SIG-M5 (cell line): ENCODE measurements around the gene SF3B6.
"Not testable (repeated sequence)": the region's sequence is repeated elsewhere in the genome, so short reads cannot be mapped to it uniquely, and the experiment has no call there.

Source experiments
- DNase-seq: peaks from one replicate; lab custom pipeline; 2025; lab: John Stamatoyannopoulos, UW

Gene SF3B6, protein sequence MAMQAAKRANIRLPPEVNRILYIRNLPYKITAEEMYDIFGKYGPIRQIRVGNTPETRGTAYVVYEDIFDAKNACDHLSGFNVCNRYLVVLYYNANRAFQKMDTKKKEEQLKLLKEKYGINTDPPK

DNA sequence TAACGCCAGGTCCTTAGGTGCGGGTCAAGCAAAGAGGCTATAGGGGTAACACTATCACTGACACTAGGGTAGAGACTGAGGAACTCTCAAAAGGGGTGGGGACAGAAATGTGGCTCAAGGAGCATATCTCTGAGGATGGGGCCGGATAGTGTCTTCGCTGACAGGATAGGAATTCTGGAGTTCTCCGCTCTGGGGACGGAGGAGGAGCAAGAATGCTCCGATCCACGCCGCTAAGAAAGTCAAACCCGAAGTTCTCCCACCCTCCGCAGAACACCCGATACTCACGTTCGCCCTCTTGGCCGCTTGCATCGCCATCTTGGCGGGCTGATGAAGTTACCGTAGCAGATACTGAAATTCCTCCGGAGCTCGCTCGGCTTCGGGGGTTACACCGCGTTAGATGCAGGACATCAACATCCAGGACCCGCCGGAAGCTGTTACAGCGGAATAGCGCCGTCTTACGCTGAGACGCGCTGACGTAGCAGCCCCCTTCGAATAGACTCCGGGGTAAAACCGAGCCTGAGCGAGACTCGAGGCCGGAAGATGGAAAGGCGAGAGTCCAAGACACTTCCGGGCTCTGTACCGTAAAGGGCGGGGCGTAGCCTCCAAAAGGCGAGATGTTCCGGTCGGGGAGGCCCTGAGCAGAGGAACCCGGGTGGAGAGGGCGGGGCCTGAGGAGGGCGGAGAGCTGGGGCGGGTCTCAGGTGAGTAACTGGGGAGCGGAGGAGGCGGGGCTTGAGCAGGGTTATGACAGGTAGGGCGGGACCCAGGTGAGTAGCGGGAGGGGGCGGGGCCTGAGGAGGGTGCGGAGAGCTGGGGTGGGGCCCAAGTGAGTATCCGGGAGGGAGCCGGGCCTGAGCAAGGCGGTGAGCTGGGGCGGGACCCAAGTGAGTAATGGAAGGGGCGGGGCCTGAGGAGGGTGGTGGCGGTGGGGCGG is at the start of gene SF3B6:
Gene SF3B6, minus strand, starts transcription at position 412 of the 934 bp plus-strand sequence. Its CDS starts 97 bp downstream, at position 315.
- DNase-seq, result peak; percentile 88

DNA sequence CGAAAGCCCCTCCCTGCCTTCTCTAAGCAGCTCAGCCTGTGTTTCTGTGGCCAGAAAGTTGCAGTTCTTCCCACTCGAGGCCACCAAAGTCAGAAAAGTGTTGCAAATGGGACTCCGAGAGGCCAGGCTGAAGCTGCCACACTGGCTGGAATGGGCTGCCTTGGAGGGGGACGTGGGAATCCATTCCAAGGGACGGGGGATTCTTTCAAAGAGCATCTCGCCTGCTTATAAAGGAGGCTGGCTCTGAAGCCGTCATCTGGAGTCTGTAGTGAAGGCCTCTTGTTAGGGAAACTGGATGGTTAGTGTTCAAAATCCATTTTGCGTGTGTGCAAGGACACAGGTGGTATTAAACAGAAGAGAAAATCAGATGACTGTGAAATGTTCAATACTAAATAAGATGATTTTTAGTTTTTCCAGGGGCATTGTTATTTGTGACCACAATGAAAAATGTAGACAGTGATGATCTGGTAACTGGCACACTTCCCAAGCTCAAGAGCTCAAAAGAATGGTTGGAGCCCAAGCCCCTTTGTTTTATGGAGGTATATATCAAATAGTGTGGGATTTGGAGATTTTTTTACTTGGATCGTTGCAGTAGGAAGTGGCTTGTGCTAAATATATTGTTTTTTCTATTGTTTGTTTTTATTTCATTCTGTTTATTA is 47.9 kb upstream of the SF3B6 start:
- DNase-seq, result no peak

DNA sequence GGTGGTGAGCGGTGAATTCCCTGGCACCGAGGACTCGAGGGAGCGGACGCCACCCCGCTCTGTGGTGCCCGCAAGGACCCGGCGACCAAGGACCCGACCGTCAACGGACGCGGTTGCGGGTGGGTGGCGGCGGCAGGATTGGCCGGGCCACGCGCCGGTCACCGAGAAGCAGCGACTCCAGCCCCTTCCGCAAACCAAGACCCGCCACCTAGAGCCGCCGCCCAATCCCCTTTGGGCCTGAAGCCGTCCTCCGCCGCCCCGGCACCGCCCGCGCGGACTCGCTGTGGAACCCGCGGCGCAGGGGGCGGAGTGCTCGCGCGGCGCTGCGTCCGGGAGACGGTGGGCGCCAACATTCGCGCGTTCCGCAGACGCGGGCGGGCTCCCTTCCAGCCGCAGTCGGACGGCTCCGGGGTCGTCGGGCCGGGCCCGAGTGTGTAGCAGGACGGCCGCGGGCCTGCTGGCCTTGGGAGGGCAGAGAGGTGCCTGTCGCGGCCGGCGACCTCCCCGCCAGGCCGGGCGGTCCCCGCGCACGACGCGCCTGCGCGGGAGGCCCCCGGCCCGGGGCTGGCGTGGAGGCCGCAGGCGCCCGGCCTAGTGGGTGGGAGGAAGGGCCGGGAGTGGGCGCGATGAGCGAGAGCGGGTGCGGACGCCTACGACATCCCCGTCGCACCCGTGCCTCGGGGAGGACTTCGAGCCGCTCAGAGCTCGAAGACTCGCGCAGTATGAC is 47.2 kb upstream of the SF3B6 start, which contains the start of the genes FAM228B and PFN4:
Gene FAM228B, plus strand, starts transcription at position 275 of the 727 bp plus-strand sequence. CDS start 893 bp downstream, outside the sequence.
Gene PFN4, minus strand, starts transcription at position 140 of the 727 bp plus-strand sequence. CDS start 799 bp downstream, outside the sequence.
- DNase-seq, result no peak

DNA sequence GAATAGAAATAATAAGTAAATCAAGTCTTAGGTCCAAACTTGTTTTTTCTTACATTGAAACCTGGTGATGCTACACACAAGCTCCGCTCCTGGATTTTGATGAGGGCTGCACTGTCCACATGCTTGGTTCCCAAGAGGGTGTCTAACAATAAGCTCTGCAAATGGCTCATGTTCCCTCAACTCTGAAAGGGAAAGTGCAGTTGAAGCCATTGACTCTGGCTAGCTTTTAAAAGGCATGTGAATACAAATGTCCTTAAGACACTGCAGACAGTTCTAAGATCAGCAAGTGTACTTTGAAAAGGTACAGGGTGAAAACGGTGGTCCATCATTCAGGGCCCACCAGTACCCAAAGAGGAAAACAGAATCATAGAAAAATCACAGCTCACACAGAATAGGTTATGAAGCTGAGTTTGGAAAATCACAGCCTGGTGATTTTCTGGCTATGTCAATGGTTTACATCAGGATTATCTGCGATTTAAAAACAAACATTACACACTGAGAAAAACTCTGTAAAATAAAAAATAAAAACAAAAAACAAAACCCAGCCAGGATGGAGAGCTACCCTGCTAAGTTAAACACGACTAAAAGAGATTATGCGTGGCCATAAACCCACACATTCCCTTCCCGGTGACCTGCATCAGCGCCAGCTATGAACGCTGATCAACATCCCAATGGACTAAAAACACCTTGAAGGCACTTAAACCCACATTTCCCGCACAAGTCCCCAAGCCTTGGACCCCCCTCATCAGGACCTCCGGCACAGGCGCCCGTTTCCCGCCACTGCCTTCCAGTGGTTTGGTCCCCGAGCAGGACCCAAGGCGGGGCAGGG is 46.5 kb upstream of the SF3B6 start:
- no peak for DNase-seq

DNA sequence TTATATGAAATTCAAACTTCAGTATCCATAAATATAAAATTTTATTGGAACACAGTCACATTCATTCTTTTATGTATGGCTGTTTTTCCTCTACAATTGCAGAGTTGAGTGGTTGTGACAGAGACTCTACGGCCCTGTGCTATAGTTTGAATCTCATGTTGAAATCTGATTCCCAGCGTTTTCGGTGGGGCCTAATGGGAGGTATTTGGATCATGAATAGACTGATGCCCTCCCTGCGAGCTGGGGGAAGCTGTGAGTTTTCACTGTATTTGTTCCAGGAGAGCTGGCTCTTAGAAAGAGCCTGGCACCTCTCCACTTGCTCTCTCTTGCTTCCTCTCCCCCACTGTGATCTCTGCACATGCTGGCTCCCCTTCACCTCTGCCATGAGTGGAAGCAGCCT is 45.3 kb upstream of the SF3B6 start:
- no peak for DNase-seq

DNA sequence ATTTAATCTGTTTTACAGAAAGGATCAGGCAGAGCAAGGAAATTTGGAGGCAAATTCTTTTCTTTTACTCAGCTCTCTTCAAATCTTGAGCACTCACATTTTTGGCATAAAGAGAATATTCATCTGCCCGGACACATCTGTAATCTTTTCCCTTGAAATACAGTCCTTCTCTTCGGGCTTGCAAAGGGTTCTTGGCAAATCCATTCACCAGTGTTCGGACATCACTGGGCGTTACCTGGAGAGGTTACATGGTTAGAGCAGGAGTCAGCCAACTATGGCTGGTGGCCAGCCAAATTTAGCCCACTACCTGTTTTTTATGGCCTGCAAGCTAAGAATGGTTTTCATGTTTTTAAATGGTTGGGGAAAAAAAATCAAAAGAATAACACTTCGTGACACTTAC is 44.9 kb upstream of the SF3B6 start:
- no peak for DNase-seq

DNA sequence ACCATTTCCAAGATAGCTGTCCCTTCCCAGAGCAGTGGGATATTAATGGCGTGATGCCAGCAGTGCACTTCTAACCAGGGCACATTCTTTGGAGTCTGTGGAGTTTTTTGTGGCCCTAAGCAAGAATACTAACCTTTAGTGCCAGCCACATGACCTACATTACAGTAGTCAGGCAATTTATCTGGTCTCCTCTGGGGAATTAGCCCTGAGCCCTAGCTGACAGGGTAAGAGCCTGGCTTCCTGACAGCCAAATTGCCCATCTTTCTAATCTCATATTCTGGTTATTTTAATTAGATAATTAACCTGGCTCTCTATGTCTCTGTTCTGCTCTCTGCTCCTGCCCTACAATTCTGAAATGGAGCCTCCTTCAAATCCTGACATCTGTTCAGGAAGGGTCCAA is 41.8 kb upstream of the SF3B6 start:
- DNase-seq, result no peak

DNA sequence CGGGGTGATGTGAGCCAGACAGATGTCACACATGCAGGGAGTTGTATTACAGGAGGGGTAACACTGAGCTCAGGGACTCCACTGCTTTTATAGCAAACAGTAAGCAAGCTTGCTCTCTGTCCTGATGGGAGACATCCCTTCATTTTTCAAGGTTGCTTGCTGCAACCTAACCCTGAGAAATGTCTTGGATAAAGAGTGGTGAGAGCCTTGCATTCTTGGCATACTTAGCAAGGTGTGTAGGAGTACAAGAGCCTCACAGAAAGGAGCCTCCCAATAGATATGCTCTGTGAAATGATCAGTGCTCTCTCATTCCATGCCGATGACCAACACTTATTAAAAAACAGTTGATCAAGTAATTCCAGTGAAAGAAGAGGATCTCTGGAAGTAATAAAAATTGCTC is 38.9 kb upstream of the SF3B6 start:
- DNase-seq, result no peak

DNA sequence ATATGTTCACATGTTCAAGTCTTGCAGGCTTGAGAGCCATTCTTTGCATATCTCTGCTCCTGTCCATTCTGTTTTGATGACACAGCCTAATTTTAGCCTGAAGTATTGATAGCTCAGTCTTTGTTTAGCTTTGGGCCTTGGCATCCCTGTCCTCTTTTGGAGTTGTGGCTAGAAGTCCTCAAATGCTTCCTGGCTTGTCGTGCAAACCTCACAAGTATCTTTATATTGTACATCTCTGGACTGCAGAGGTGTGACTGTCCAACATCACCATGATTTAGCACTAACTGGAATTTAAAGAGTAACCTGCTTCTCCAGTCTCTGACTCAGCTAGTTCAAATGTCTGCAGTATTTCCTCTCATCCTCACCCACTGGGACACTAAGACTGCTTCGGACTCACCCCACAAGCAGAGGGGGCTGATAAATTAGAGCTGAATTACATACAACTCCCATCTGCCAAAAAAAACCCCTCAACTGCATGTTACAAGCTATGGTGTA is 35.3 kb upstream of the SF3B6 start:
- DNase-seq, result no peak

DNA sequence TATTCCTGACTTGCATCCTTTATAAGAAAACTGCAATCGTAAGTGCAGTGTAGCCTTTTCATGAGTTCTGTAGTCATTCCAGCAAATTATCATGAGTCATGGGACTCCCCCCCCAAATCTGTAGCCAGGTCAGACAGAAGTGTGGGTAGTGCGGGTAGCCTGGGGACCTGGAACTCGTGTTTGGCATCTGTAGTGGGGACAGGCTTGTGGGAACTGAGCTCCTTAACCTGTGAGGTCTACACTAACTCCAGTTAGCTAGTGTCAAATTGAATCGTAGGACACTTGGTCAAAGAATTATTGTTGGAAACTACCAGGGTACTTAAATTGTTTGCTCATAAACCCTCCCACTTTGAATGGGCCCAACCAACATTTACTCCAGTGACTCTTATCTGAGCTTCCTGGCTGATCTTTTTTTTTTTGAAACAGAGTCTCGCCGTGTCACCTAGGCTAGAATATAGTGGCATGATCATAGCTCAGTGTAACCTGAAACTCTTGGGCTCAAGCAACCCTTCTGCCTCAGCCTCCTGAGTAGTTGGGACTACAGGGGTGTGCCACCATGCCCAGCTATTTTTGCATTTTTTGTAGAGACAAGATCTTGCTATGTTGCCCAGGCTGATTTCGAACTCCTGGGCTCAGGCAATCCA is 34.7 kb upstream of the SF3B6 start:
- no peak for DNase-seq

DNA sequence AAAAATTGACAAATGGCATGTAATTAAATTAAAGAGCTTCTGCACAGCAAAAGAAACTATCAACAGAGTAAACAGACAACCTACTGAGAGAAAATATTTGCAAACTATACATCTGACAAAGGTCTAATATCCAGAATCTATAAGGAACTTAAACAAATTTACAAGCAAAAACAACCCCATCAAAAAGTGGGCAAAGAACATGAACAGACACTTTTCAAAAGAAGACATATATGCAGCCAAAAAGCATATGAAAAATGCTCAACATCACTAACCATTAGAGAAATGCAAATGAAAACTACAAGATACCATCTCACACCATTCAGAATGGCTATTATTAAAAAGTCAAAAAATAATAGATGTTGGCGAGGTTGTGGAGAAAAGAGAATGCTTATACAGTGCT is 33.3 kb upstream of the SF3B6 start:
- not testable (repeated sequence) for DNase-seq

DNA sequence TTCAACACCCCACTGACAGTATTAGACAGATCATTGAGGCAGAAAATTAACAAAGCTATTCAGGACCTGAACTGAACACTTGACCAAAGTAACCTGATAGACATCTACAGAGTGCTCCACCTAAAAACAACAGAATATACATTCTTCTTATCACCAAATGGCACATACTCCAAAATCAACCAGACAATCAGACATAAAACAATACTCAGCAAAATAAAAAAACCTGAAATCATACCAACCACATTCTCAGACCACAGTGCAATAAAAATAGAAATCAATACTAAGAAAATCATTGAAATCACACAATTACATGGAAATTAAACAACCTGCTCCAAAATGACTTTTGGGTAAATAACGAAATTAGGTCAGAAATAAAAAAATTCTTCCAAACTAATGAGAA is 31.2 kb upstream of the SF3B6 start:
- DNase-seq, result no peak

DNA sequence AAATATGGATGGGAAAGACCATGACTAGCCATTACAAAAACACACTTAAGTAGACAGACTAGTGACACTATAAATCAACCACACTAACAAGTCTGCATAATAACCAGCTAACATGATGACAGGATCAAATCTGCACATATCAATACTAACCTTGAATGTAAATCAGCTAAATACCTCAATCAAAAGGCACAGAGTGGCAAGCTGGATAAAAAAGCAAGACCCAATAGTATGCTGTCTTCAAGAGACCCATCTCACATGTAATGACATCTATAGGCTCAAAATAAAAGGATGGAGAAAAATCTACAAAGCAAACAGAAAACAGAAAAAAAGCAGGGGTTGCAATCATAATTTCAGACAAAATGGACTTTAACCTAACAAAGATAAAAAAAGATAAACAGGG is 30.7 kb upstream of the SF3B6 start:
- no peak for DNase-seq

DNA sequence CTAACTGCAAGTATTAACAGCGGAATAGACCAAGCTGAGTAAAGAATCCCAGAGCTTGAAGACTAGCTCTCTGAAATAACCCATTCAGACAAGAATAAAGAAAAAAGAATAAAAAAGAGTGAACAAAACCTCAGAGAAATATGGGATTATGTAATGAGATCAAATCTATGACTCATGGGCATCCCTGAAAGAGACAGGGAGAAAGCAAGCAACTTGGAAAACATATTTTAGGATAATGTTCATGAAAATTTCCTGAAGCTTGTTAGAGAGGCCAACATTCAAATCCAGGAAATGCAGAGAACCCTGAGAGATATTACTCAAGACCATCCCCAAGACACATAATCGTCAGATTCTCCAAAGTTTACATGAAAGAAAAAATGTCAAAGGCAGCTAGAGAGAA is 29.7 kb upstream of the SF3B6 start:
- no peak for DNase-seq

DNA sequence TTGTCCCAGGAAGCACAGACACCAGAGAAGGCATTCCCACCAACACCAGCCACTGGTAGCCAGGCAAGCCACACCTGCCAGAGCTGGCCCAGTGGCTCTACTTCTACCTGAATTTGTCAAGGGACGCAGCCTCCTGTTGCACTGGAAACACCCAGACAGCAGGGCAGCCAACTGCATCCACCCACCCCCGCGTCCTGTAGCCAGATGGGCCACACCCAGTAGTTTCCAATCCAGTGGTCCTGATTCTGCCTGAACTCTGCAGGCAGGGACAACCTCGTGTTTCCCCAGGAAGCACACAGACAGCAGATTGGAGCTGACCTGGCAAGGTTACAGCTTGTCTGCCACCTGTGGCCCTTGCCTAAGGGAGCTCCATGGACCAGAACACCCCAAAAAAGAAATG is 28.8 kb upstream of the SF3B6 start:
- DNase-seq, result no peak

DNA sequence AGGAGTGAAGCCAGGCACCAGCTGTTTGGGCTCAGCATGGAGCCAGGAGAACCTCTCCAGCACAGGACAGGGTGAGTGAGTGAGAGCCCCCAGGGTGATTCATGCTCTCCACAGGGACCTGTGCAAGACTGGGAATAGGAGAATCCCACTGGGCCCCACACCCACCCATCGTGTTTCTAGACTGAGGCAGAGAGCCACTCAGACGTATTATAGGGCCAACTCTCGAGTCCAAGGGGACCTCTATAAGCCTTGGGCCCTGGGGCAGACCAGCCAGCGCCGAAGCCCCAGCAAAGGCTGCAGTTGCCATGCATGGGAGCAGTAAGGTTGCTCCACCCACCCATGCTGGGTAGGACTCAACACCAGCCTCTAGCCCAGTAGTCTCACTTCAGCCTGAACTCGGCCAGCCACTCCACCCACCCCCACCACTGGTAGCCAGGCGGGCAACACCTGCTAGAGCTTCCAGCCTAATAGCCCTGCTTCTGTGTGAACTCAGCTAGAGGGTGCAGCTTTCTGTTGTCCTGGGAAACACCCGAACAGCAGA is 28.1 kb upstream of the SF3B6 start:
- DNase-seq, result no peak

DNA sequence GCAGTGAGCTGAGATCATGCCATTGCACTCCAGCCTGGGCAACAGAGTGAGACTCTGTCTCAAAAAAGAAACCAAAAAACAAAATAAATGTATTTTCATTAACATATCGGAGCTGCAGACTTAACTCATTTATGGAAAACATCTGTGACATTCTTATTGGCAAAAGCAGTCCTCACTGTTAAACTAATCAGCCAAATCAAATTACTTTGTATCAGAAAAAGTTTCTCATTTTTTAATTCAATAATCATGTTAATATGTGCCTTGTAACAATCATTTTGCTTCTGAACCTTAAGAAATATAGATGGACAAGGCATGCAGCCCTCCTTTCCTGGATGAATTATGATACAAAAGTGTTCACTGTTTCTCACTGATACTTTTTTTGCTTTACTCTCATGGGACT is 26.6 kb upstream of the SF3B6 start:
- no peak for DNase-seq

DNA sequence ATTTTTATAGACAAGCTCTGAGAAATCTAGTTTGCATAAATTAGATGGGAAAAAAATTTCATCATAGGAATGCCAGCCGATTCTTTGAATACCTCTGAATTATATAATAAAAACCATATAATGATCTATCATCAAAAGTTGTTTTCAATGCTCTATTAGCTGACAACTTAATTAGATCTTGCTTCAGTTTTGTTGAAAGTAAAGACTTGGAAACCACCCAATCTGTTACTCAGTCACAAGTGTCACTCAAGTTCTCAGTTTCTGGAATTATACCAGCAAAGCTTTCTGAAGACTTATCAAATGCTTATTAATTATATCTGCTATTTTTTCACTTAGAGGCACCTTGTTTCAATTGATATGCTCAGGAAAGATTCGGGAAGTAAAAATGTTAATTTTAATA is 25.9 kb upstream of the SF3B6 start:
- no peak for DNase-seq

DNA sequence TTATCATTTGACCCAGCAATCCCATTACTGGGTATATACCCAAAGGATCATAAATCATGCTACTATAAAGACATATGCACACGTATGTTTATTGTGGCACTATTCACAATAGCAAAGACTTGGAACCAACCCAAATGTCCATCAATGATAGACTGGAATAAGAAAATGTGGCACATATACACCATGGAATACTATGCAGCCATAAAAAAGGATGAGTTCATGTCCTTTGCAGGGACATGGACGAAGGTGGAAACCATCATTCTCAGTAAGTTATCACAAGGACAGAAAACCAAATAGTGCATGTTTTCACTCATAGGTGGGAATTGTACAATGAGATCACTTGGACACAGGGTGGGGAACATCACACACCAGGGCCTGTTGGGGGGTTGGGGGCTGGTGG is 24.6 kb upstream of the SF3B6 start:
- not testable (repeated sequence) for DNase-seq

DNA sequence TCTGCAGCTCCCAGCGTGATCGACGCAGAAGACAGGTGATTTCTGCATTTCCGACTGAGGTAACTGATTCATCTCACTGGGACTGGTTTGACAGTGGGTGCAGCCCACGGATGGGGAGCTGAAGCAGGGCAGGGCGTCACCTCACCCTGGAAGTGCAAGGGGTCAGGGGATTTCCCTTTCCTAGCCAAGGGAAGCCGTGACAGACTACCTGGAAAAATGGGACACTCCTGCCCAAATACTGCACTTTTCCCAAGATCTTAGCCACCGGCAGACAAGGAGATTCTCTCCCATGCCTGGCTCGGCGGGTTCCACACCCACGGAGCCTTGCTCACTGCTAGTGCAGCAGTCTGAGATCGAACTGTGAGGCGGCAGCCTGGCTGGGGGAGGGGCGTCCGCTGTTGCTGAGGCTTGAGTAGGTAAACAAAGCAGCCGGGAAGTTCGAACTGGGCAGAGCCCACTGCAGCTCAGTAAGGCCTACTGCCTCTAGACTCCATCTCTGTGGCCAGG is 19.1 kb upstream of the SF3B6 start:
- DNase-seq, result not testable (repeated sequence)
